WTC11 (cell line): ENCODE data around the gene CCDC93.

ENCODE experiments used
- GABPB1 ChIP-seq: sonication (generic); formaldehyde crosslinking; IDR thresholded peaks from 2 replicates; pipeline ENCODE4 v1.8.1; 2023; ENCODE audit warnings: mild to moderate bottlenecking, missing genetic modification reagents
- NR1H2 ChIP-seq: sonication (generic); formaldehyde crosslinking; IDR thresholded peaks from 2 replicates; pipeline ENCODE4 v1.9.0; 2021; ENCODE audit warnings: mild to moderate bottlenecking, moderate library complexity, missing genetic modification reagents
- NR2C2 ChIP-seq: sonication (generic); formaldehyde crosslinking; IDR thresholded peaks from 2 replicates; pipeline ENCODE4 v1.8.0; 2022; ENCODE audit warnings: mild to moderate bottlenecking, missing genetic modification reagents
- SP1 ChIP-seq: sonication (generic); formaldehyde crosslinking; conservative IDR thresholded peaks from 2 replicates; pipeline ENCODE4 v1.8.1; 2022; ENCODE audit warnings: missing genetic modification reagents
- TF ChIP-seq, protein P1 (sequence below): sonication (generic); formaldehyde crosslinking; IDR thresholded peaks from 2 replicates; pipeline ENCODE4 v1.8.0; 2023; ENCODE audit warnings: missing genetic modification reagents
- TF ChIP-seq, protein P2 (sequence below): fragments of 200-600 bp; IDR thresholded peaks from 2 replicates; pipeline ENCODE4 v1.8.0; 2022; ENCODE audit warnings: antibody characterized with exemption

DNA sequence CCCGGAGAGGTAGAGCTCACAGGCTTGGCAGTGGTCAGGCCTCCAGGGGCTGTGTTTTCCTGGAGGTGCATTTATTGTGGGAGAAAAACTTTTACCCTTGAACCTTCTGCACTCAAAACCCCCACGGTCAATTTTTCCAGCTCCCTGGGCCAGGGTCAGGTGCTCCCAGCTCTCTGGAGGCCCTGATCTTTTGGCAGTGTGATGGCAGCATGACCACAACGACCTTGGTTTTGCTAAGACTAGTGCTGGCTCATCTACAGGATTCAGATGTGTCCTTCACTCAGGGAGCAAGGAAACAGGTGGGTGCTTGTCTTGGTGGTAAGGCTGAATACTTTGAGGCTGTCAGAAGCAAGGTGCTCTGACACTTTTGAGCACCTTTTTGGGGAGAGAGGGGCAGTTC lies 92.3 kb downstream of the CCDC93 start:
- TF ChIP-seq, protein P1, sequence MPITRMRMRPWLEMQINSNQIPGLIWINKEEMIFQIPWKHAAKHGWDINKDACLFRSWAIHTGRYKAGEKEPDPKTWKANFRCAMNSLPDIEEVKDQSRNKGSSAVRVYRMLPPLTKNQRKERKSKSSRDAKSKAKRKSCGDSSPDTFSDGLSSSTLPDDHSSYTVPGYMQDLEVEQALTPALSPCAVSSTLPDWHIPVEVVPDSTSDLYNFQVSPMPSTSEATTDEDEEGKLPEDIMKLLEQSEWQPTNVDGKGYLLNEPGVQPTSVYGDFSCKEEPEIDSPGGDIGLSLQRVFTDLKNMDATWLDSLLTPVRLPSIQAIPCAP (CRISPR knock-in tag) = no peak
- TF ChIP-seq NR1H2 (no peak), GABPB1 (no peak), NR2C2 (no peak), SP1 (CRISPR knock-in tag) (no peak)
- TF ChIP-seq, protein P2, sequence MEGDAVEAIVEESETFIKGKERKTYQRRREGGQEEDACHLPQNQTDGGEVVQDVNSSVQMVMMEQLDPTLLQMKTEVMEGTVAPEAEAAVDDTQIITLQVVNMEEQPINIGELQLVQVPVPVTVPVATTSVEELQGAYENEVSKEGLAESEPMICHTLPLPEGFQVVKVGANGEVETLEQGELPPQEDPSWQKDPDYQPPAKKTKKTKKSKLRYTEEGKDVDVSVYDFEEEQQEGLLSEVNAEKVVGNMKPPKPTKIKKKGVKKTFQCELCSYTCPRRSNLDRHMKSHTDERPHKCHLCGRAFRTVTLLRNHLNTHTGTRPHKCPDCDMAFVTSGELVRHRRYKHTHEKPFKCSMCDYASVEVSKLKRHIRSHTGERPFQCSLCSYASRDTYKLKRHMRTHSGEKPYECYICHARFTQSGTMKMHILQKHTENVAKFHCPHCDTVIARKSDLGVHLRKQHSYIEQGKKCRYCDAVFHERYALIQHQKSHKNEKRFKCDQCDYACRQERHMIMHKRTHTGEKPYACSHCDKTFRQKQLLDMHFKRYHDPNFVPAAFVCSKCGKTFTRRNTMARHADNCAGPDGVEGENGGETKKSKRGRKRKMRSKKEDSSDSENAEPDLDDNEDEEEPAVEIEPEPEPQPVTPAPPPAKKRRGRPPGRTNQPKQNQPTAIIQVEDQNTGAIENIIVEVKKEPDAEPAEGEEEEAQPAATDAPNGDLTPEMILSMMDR = no peak
